Stomach (tissue), 9 donors: ENCODE results near the gene GCN1. TPM values are rescaled to one million over a fixed set of nuclear protein-coding genes. Genes with fewer than 3 reads are reported as not detected.

Source experiments
- DNase-seq, 2 donors: peaks; one replicate each; pipeline versions ENCODE4 v3.0.0 to v3.0.0-alpha.2; 2013 to 2019
- H3K27ac ChIP-seq, 5 donors: fragments of 200-600 bp in 4 of 5; sonication (generic) in 4 of 5; one replicate each; pipeline ENCODE4 v1.5.1; 2013 to 2019; ENCODE audit warnings: mild to moderate bottlenecking in 1 of 5, moderate library complexity in 1 of 5
- H3K27me3 ChIP-seq, 3 donors: fragments of 200-600 bp; sonication (generic); one replicate each; pipeline ENCODE4 v1.5.1; 2017 to 2019; ENCODE audit warnings: mixed run types in 1 of 3
- H3K36me3 ChIP-seq, 4 donors: fragments of 200-600 bp; sonication (generic); 1 replicate in 3 of 4; 2 replicates in 1 of 4; pipeline ENCODE4 v1.5.1; 2016 to 2019
- H3K4me1 ChIP-seq, 4 donors: fragments of 200-600 bp; sonication (generic); one replicate each; pipeline ENCODE4 v1.5.1; 2016 to 2019
- H3K4me3 ChIP-seq, 4 donors: fragments of 200-600 bp; sonication (generic) in 3 of 4; one replicate each; pipeline ENCODE4 v1.5.1; 2016 to 2019; ENCODE audit warnings: mild to moderate bottlenecking in 1 of 4
- H3K9me3 ChIP-seq, 4 donors: fragments of 200-600 bp; sonication (generic); one replicate each; pipeline ENCODE4 v1.5.1; 2016 to 2019
- EP300 ChIP-seq: sonication (generic); formaldehyde crosslinking; IDR thresholded peaks from one replicate; pipeline ENCODE4 v1.6.1; 2017; ENCODE audit warnings: antibody characterized with exemption
- POLR2A ChIP-seq, 4 donors: fragments of 450-650 bp; IDR thresholded peaks; one replicate each; pipeline ENCODE4 v1.6.1; 2016; ENCODE audit warnings: antibody characterized with exemption in 4 of 4, control low read depth in 2 of 4, mild to moderate bottlenecking in 1 of 4, moderate library complexity in 1 of 4
- POLR2AphosphoS5 ChIP-seq, 3 donors: sonication (generic); formaldehyde crosslinking; IDR thresholded peaks; one replicate each; pipeline ENCODE4 v1.6.1; 2016; ENCODE audit warnings: antibody characterized with exemption in 3 of 3
- WGBS, 5 donors: extraction: QIAGEN DNeasy Blood & Tissue Kit in 3 of 5; methylation state at CpG; one replicate each; pipeline versions ENCODE4 v1.1.5 to v1.1.7; 2013 to 2018; 5-methylcytosine and 5-hydroxymethylcytosine counted together
- intact Hi-C: fragments of 100-400 bp; cut with DNase I; formaldehyde crosslinking; loops from one replicate; pipeline ENCODE4 v1.15.1; 2023; ENCODE audit warnings: low total_unique reads
- polyA plus RNA-seq, 3 donors: library from polyadenylated mRNA; stranded (reverse); fragments of 200-250 nt; gene quantifications; one replicate each; pipeline ENCODE4 v1.2.3, GENCODE V29; 2013
- total RNA-seq, 5 donors: library from RNA; depleted of rRNA; stranded (reverse); fragments of >200 nt; gene quantifications; one replicate each; pipeline versions ENCODE4 v1.1.0 to v1.2.3, GENCODE V29; 2014 to 2016
- TF ChIP-seq, protein P1 (sequence below), 7 experiments: fragments of 450-650 bp in 4 of 7; fragments of 200-600 bp in 3 of 7; sonication (generic) in 3 of 7; IDR thresholded peaks; one replicate each; pipeline ENCODE4 v1.5.1; 2016 to 2019; ENCODE audit warnings: antibody characterized with exemption in 7 of 7, control low read depth in 2 of 7, mild to moderate bottlenecking in 1 of 7
- donor health status: healthy with polysubstance abuse.
- donor health status: Bipolar disorder and iron deficiency.
- donor health status: healthy.

GCN1 gene
- total and polyA plus RNA-seq, 8 donors, result 8.7 to 226 (median 98.1) TPM

DNA sequence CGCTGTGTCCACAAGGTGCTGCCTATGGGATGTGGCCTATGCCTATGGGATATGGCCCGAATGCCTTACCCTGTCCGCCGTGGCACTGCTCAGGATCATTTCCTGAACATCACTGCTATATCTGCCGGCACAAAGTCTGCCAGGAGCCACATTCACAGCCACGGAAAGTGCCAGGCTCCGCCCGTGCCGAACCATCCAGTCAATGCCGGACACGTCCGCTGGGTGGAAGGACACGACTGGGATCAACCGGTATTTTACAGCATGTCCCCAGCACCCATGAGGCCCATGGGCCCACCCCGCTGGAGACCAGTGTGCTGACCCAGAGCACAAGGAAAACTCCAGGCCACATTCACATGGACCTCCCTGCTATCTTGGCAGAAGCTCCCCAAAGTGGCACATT, 63.4 kb downstream of the GCN1 start:
- WGBS, 5 donors, result 93 to 100% (median 97%) methylated on average over 7 to 15 of the region's 15 CpGs

DNA sequence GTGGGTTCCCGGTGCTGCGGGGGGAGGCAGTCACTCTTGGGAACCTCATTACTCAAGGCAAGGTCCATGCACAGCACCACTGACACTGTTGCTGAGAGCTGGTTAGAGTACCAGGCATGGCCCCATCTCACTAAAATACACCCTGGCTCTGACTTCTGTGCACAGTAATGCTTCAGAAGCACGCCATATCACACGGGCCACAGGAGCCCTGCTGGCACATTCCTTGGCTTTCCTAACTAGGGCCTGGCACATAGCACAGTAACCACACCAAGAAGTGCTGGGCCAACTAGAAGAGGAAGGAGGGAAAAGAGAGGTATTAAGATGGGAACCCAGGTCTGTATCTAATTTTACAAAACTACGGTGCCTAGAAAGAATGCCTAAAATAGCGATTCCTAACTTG, 64.5 kb downstream of the GCN1 start:
- TF ChIP-seq EP300 (no peak), POLR2A (IDR thresholded peaks at IDR 0.05) (no peak), POLR2AphosphoS5 (IDR thresholded peaks at IDR 0.05) (no peak)
- TF ChIP-seq, protein P1, sequence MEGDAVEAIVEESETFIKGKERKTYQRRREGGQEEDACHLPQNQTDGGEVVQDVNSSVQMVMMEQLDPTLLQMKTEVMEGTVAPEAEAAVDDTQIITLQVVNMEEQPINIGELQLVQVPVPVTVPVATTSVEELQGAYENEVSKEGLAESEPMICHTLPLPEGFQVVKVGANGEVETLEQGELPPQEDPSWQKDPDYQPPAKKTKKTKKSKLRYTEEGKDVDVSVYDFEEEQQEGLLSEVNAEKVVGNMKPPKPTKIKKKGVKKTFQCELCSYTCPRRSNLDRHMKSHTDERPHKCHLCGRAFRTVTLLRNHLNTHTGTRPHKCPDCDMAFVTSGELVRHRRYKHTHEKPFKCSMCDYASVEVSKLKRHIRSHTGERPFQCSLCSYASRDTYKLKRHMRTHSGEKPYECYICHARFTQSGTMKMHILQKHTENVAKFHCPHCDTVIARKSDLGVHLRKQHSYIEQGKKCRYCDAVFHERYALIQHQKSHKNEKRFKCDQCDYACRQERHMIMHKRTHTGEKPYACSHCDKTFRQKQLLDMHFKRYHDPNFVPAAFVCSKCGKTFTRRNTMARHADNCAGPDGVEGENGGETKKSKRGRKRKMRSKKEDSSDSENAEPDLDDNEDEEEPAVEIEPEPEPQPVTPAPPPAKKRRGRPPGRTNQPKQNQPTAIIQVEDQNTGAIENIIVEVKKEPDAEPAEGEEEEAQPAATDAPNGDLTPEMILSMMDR (IDR thresholded peaks at IDR 0.05), result no peak
- H3K4me3 ChIP-seq, result no peak overlapping the region
- intact Hi-C loops, result no loop called here
- H3K27ac ChIP-seq, result no peak overlapping the region
- 84 to 92% (median 88%) methylated on average over 6 of the region's 6 CpGs for WGBS, 5 donors
- H3K9me3 ChIP-seq, result no peaks in the 10 kb centered on the region
- H3K4me1 ChIP-seq, result peaks cover 10 to 49% (median 19%) of the 10 kb centered on the region in 4 donors
- H3K27me3 ChIP-seq, result no peaks in the 10 kb centered on the region
- DNase-seq, result no peak
- H3K36me3 ChIP-seq, result peaks cover 75 to 100% (median 93%) of the 10 kb centered on the region in 4 donors

More for the DNA sequence above, 63.4 kb downstream of the GCN1 start:
- peaks cover 10 to 45% (median 19%) of the 10 kb centered on the region in 4 donors for H3K4me1 ChIP-seq
- no peak for DNase-seq
- no peaks in the 10 kb centered on the region for H3K9me3 ChIP-seq
- H3K36me3 ChIP-seq, result peaks cover 87 to 100% (median 100%) of the 10 kb centered on the region in 4 donors
- no peak overlapping the region for H3K4me3 ChIP-seq
- peak overlapping the region; percentile 57 to 82 (median 67) for H3K27ac ChIP-seq
- H3K27me3 ChIP-seq, result no peaks in the 10 kb centered on the region
- TF ChIP-seq, protein P1 (IDR thresholded peaks at IDR 0.05), result no peak
- no peak for TF ChIP-seq EP300
- TF ChIP-seq POLR2AphosphoS5 (IDR thresholded peaks at IDR 0.05), result no peak
- no peak for TF ChIP-seq POLR2A (IDR thresholded peaks at IDR 0.05)
- intact Hi-C loops, result no loop called here

GRCh38 chr12:120126635-120127005, 67.9 kb downstream of the GCN1 start:
- 32 to 78% (median 76%) methylated on average over 2 of the region's 2 CpGs for WGBS, 5 donors
- no peaks in the 10 kb centered on the region for H3K9me3 ChIP-seq
- peak in 1 of 2 donors; percentile 42 for DNase-seq
- no peaks in the 10 kb centered on the region for H3K27me3 ChIP-seq
- peaks cover 1 to 27% (median 8%) of the 10 kb centered on the region in 4 donors for H3K4me1 ChIP-seq
- TF ChIP-seq POLR2A (IDR thresholded peaks at IDR 0.05) (no peak), POLR2AphosphoS5 (IDR thresholded peaks at IDR 0.05) (peak in 1 of 3 donors; percentile 4)
- H3K27ac ChIP-seq, result peak overlapping the region in 2 of 5 donors; percentile 10 to 37
- intact Hi-C loops, result no loop called here
- peaks cover 43 to 67% (median 59%) of the 10 kb centered on the region in 4 donors for H3K36me3 ChIP-seq
- H3K4me3 ChIP-seq, result no peak overlapping the region

GRCh38 chr12:120125792-120126634, 68.5 kb downstream of the GCN1 start:
- WGBS, 5 donors, result 87 to 98% (median 88%) methylated on average over 5 to 6 of the region's 6 CpGs
- Histone ChIP-seq H3K4me1 (peaks cover 0 to 21% (median 4%) of the 10 kb centered on the region in 4 donors), H3K27me3 (no peaks in the 10 kb centered on the region), H3K4me3 (no peak overlapping the region), H3K27ac (peak overlapping the region in 3 of 5 donors; percentile 7 to 37 (median 10)), H3K9me3 (no peaks in the 10 kb centered on the region), H3K36me3 (peaks cover 37 to 61% (median 53%) of the 10 kb centered on the region in 4 donors)
- TF ChIP-seq EP300 (no peak), POLR2AphosphoS5 (IDR thresholded peaks at IDR 0.05) (no peak), POLR2A (IDR thresholded peaks at IDR 0.05) (no peak)
- TF ChIP-seq, protein P1 (IDR thresholded peaks at IDR 0.05), result no peak
- DNase-seq, result no peak
- intact Hi-C loops, result no loop called here
